Pancreas (tissue), 10 donors: Measurements from ENCODE around the gene PPP3CA. TPM values are rescaled to one million over a fixed set of nuclear protein-coding genes. Genes with fewer than 3 reads are reported as not detected.

Experiments
- ATAC-seq, 4 donors: fragments of 200-7000 bp; cut with Tn5 transposase; one replicate each; pipeline versions ENCODE4 v1.8.0 to v1.9.1; 2020; ENCODE audit warnings: mild to moderate bottlenecking in 4 of 4, moderate library complexity in 4 of 4
- DNase-seq, 6 donors: peaks; one replicate each; pipeline ENCODE4 v3.0.0-alpha.2; 2020
- FAIRE-seq: peaks from 2 replicates; lab custom pipeline; 2012; peaks lifted over from hg19 to GRCh38; lab: Jason Lieb, UNC
- H3K27ac ChIP-seq, 4 donors: fragments of 200-600 bp; sonication (generic); 1 replicate in 3 of 4; 2 replicates in 1 of 4; pipeline versions ENCODE4 v1.5.0 to v1.8.0; 2020
- H3K27me3 ChIP-seq, 4 donors: fragments of 200-600 bp; one replicate each; pipeline ENCODE4 v1.8.0; 2021
- H3K36me3 ChIP-seq, 3 donors: fragments of 200-600 bp; sonication (generic) in 1 of 3; one replicate each; pipeline versions ENCODE4 v1.5.0 to v1.8.0; 2020 to 2021
- H3K4me1 ChIP-seq, 3 donors: fragments of 200-600 bp; one replicate each; pipeline ENCODE4 v1.8.0; 2021
- H3K4me3 ChIP-seq, 4 donors: fragments of 200-600 bp; sonication (generic) in 2 of 4; one replicate each; pipeline versions ENCODE4 v1.5.0 to v1.8.0; 2020 to 2021
- H3K9me3 ChIP-seq, 4 donors: fragments of 200-600 bp; one replicate each; pipeline ENCODE4 v1.8.0; 2021
- CTCF ChIP-seq, 4 donors: fragments of 200-600 bp; sonication (generic) in 3 of 4; IDR thresholded peaks; one replicate each; pipeline versions ENCODE4 v1.5.0 to v1.8.0; 2021; ENCODE audit warnings: antibody characterized with exemption in 4 of 4
- WGBS, 2 donors: extraction: QIAGEN DNeasy Blood & Tissue Kit; methylation state at CpG; one replicate each; pipeline ENCODE4 v1.1.7; 2013; 5-methylcytosine and 5-hydroxymethylcytosine counted together
- intact Hi-C, 3 donors: fragments of 100-400 bp; cut with DNase I; formaldehyde crosslinking; loops; one replicate each; pipeline versions ENCODE4 v1.11.1 to v1.14.2; 2022
- polyA plus RNA-seq, 2 donors: library from polyadenylated mRNA; stranded (reverse); fragments of 200-250 nt; gene quantifications; one replicate each; pipeline ENCODE4 v1.2.3, GENCODE V29; 2013
- total RNA-seq, 6 donors: library from RNA; stranded (reverse); fragmentation: NEBNext Ultra II Directional in 4 of 6; extraction: Animal tissue kit (Norgen Biotek cat#: 25700) in 4 of 6; gene quantifications; one replicate each; pipeline versions ENCODE4 v1.2.1 to v1.2.4, GENCODE V29; 2021 to 2023
- donor health status: healthy with polysubstance abuse.
- donor health status: DM: no; HTN: no; CAD: no; lungs with moderate emphysema.
- donor health status: DM: no; HTN: no; CAD: no.
- donor health status: control.
- donor health status: control.
- donor health status: Bipolar disorder and iron deficiency.
- donor health status: DM: yes; HTN: yes; CAD: no.
- donor health status: DM: no; HTN: no; CAD: no.
- donor health status: DM: no; HTN: no; CAD: no.
- donor health status: DM: yes; HTN: yes; CAD: no.

The PPP3CA gene
- total and polyA plus RNA-seq, 8 donors: 4.9 to 22.7 (median 10.3) TPM

GRCh38 chr4:101019941-101020401, 327.4 kb downstream of the PPP3CA start:
- no peak for TF ChIP-seq CTCF (IDR thresholded peaks at IDR 0.05)
- H3K27me3 ChIP-seq: no peaks in the 10 kb centered on the region
- ATAC-seq (peak in 3 of 4 donors; percentile 32 to 59 (median 32)), FAIRE-seq (no peak), DNase-seq (no peak)
- no peak overlapping the region for H3K4me3 ChIP-seq
- WGBS, 2 donors: 61 to 64% methylated on average over 1 of the region's 1 CpG
- no peaks in the 10 kb centered on the region for H3K4me1 ChIP-seq
- intact Hi-C loops: no loop called here
- H3K36me3 ChIP-seq: no peaks in the 10 kb centered on the region
- no peak overlapping the region for H3K27ac ChIP-seq
- no peaks in the 10 kb centered on the region for H3K9me3 ChIP-seq

GRCh38 chr4:101019313-101019712, 328.0 kb downstream of the PPP3CA start:
- no peak overlapping the region for H3K4me3 ChIP-seq
- no peaks in the 10 kb centered on the region for H3K27me3 ChIP-seq
- FAIRE-seq (no peak), DNase-seq (no peak), ATAC-seq (no peak)
- no peaks in the 10 kb centered on the region for H3K4me1 ChIP-seq
- no peaks in the 10 kb centered on the region for H3K9me3 ChIP-seq
- intact Hi-C loops: no loop called here
- TF ChIP-seq CTCF (IDR thresholded peaks at IDR 0.05): no peak
- WGBS, 2 donors: 90% methylated on average over 4 of the region's 4 CpGs
- no peak overlapping the region for H3K27ac ChIP-seq
- H3K36me3 ChIP-seq: no peaks in the 10 kb centered on the region

GRCh38 chr4:101018836-101019235, 328.5 kb downstream of the PPP3CA start:
- H3K27me3 ChIP-seq: no peaks in the 10 kb centered on the region
- intact Hi-C loops: no loop called here
- ATAC-seq: peak in 1 of 4 donors; percentile 34

GRCh38 chr4:101014417-101014816, 332.9 kb downstream of the PPP3CA start:
- Histone ChIP-seq H3K27me3 (no peaks in the 10 kb centered on the region), H3K4me1 (no peaks in the 10 kb centered on the region), H3K27ac (no peak overlapping the region), H3K4me3 (no peak overlapping the region), H3K36me3 (no peaks in the 10 kb centered on the region), H3K9me3 (no peaks in the 10 kb centered on the region)
- FAIRE-seq (no peak), ATAC-seq (no peak), DNase-seq (no peak)
- intact Hi-C loops: no loop called here
- TF ChIP-seq CTCF (IDR thresholded peaks at IDR 0.05): no peak
- 35 to 54% methylated on average over 3 of the region's 3 CpGs for WGBS, 2 donors

More at GRCh38 chr4:101018836-101019235, 328.5 kb downstream of the PPP3CA start:
- WGBS, 2 donors: 87% methylated on average over 5 of the region's 5 CpGs
- FAIRE-seq (no peak), DNase-seq (no peak)
- H3K36me3 ChIP-seq: no peaks in the 10 kb centered on the region
- H3K27ac ChIP-seq: no peak overlapping the region
- no peak for TF ChIP-seq CTCF (IDR thresholded peaks at IDR 0.05)
- no peaks in the 10 kb centered on the region for H3K4me1 ChIP-seq
- no peaks in the 10 kb centered on the region for H3K9me3 ChIP-seq
- H3K4me3 ChIP-seq: no peak overlapping the region

- DNase-seq: no peak
- Histone ChIP-seq H3K27me3 (no peaks in the 10 kb centered on the region), H3K36me3 (no peaks in the 10 kb centered on the region), H3K4me3 (no peak overlapping the region), H3K27ac (no peak overlapping the region), H3K4me1 (no peaks in the 10 kb centered on the region), H3K9me3 (no peaks in the 10 kb centered on the region)
- intact Hi-C loops: no loop called here
- WGBS, 2 donors: 65 to 69% methylated on average over 1 of the region's 1 CpG
- ATAC-seq: no peak
- no peak for FAIRE-seq
- TF ChIP-seq CTCF (IDR thresholded peaks at IDR 0.05): no peak
These were observed 336.3 kb downstream of the PPP3CA start for GRCh38 chr4:101010987-101011386.
